ENCODE results near the gene IL1R2.

IL1R2 gene, protein sequence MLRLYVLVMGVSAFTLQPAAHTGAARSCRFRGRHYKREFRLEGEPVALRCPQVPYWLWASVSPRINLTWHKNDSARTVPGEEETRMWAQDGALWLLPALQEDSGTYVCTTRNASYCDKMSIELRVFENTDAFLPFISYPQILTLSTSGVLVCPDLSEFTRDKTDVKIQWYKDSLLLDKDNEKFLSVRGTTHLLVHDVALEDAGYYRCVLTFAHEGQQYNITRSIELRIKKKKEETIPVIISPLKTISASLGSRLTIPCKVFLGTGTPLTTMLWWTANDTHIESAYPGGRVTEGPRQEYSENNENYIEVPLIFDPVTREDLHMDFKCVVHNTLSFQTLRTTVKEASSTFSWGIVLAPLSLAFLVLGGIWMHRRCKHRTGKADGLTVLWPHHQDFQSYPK

DNA sequence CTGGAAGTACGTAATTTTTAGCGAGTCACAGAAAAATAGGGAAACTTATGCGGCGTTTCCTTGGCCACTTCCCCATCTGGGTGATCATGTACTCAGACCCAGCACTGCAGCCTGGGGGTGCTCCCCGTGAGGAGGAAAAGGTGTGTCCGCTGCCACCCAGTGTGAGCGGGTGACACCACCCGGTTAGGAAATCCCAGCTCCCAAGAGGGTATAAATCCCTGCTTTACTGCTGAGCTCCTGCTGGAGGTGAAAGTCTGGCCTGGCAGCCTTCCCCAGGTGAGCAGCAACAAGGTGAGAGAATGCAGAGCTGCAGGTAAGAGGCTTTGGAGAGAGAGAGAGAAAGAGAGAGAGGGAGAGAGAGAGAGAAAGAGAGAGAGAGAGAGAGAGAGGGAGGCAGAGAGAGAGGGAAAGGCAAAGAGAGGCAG lies at the start of gene IL1R2:
TSS of gene IL1R2 (plus strand) at position 240 of the 425 bp plus-strand sequence. CDS start 16,616 bp downstream, outside the sequence.
- Histone ChIP-seq H3K36me3 (no peaks in the 10 kb centered on the region), H3K27ac (no peak within 1 kb of the TSS), H3K4me3 (ENCODE audit: low read depth, low read length) (no peak within 1 kb of the TSS), H3K27me3 (ENCODE audit: insufficient read depth, low read depth, severe bottlenecking) (peaks cover 83% of the 10 kb centered on the region), H3K9me3 (ENCODE audit: severe bottlenecking) (no peaks in the 10 kb centered on the region)
- no peak for DNase-seq
- TF ChIP-seq, protein P1, sequence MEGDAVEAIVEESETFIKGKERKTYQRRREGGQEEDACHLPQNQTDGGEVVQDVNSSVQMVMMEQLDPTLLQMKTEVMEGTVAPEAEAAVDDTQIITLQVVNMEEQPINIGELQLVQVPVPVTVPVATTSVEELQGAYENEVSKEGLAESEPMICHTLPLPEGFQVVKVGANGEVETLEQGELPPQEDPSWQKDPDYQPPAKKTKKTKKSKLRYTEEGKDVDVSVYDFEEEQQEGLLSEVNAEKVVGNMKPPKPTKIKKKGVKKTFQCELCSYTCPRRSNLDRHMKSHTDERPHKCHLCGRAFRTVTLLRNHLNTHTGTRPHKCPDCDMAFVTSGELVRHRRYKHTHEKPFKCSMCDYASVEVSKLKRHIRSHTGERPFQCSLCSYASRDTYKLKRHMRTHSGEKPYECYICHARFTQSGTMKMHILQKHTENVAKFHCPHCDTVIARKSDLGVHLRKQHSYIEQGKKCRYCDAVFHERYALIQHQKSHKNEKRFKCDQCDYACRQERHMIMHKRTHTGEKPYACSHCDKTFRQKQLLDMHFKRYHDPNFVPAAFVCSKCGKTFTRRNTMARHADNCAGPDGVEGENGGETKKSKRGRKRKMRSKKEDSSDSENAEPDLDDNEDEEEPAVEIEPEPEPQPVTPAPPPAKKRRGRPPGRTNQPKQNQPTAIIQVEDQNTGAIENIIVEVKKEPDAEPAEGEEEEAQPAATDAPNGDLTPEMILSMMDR (IDR thresholded peaks at IDR 0.05; ENCODE audit: low read depth, low read length), result no peak

DNA sequence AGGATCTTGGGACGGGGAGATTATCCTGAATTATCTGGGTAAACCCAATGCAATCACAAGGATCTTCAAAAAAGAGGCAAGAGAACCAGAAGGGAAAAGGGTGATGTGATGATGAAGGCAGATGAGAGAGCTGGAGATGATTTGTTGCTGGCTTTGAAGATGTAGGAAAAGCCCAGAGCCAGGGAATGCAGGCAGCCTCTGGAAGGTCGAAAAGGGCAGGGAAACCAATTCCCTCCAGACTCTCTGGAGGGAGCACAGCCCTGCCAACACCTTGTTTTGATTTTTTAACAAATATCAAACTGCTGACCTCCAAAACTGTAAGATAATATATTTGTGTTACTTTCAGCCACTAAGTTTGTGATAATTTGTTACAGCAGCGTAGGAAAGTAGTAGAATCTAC lies 48.9 kb upstream of the IL1R2 start:
- H3K4me3 ChIP-seq (ENCODE audit: low read depth, low read length), result no peak overlapping the region
- H3K27me3 ChIP-seq (ENCODE audit: insufficient read depth, low read depth, severe bottlenecking), result peaks cover 68% of the 10 kb centered on the region
- H3K9me3 ChIP-seq (ENCODE audit: severe bottlenecking), result no peaks in the 10 kb centered on the region
- TF ChIP-seq, protein P1 (IDR thresholded peaks at IDR 0.05; ENCODE audit: low read depth, low read length), result no peak
- H3K27ac ChIP-seq, result no peak overlapping the region
- no peaks in the 10 kb centered on the region for H3K36me3 ChIP-seq
- no peak for DNase-seq

DNA sequence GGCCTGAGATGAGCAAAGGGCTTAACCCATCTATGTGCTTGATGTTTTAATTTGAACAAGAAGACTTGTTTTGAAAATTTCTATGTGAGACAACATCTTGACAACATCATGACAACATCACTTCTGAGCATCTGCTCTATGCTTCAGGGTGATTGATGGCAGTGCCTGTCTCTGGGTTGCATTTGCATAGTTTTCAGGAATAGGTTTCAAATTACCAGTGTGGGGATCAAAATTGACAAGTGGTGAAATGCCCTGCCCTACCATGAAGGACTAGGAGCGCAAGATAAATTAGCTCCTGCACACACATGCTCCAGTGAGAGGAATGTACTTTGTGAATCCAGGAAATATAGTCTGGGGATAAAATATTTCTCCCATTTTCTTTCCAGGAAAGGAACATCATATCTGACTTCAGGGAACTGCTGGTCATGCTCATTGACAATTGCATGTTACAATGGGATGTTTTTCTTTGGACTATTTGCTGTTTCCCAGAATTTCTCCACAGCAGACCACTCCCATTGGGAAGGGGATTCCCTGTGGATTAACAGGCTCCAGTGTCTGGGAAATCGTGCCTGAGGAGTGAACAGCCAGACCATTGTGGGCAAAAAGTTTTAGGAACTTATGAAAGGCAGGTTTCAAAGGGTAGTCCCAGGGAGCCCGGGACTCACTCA lies 45.3 kb upstream of the IL1R2 start:
- Histone ChIP-seq H3K9me3 (ENCODE audit: severe bottlenecking) (no peaks in the 10 kb centered on the region), H3K36me3 (no peaks in the 10 kb centered on the region), H3K4me3 (ENCODE audit: low read depth, low read length) (no peak overlapping the region), H3K27me3 (ENCODE audit: insufficient read depth, low read depth, severe bottlenecking) (peaks cover 69% of the 10 kb centered on the region), H3K27ac (no peak overlapping the region)
- no peak for DNase-seq
- TF ChIP-seq, protein P1 (IDR thresholded peaks at IDR 0.05; ENCODE audit: low read depth, low read length), result no peak

DNA sequence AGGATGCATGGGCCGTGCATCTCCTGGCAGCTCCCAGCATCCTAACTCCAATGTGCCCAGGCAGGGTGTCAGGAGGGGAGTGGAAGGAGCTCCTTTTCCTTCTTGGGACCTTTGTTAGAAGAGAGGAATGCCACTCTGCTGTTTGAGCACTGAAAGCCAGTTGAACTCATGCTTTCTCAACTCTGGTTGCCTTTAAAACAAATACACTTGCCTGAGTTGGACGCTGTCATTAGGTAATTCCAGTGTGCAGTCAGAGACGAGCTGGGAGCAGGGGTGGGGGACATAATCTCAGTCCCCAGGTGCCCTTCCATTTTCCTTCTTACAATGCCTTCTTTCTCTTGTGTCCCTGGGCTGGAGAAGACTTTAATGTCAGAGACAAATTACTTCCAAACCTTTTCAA lies 44.4 kb upstream of the IL1R2 start:
- H3K27me3 ChIP-seq (ENCODE audit: insufficient read depth, low read depth, severe bottlenecking), result peaks cover 69% of the 10 kb centered on the region
- no peaks in the 10 kb centered on the region for H3K36me3 ChIP-seq
- no peak for DNase-seq
- H3K27ac ChIP-seq, result no peak overlapping the region
- H3K4me3 ChIP-seq (ENCODE audit: low read depth, low read length), result no peak overlapping the region
- no peaks in the 10 kb centered on the region for H3K9me3 ChIP-seq (ENCODE audit: severe bottlenecking)
- TF ChIP-seq, protein P1 (IDR thresholded peaks at IDR 0.05; ENCODE audit: low read depth, low read length), result no peak

DNA sequence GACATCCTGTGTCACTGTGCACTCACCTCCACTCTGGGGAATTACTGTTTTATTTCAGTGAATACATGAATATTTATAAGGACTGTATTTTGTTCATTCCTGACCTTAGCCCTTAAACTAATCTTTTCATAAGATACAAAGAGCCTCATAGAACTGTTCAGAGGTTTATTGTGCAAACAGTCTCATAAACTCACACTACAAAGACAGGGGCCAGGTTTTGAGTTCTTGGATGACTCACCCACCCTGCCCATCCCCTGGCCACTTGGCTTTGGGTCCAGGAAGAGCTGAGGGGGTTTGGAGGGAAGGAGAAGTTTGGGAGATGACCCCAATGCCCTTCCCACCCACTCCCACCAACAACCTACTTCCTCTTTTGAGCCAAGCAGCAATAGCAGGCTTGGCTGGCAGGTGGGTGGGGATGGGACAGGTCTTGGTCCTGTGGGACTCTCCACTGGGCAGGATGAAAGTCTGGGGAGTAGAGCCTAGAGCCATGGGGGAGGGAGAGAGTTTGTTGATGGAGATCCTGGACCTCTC lies 43.1 kb upstream of the IL1R2 start:
- Histone ChIP-seq H3K27me3 (ENCODE audit: insufficient read depth, low read depth, severe bottlenecking) (peaks cover 59% of the 10 kb centered on the region), H3K9me3 (ENCODE audit: severe bottlenecking) (no peaks in the 10 kb centered on the region), H3K27ac (no peak overlapping the region), H3K4me3 (ENCODE audit: low read depth, low read length) (no peak overlapping the region), H3K36me3 (no peaks in the 10 kb centered on the region)
- DNase-seq, result no peak
- TF ChIP-seq, protein P1 (IDR thresholded peaks at IDR 0.05; ENCODE audit: low read depth, low read length), result no peak

Measured in WERI-Rb-1 (cell line).